ENCODE measurements around the gene EXTL2.
A peak's percentile ranks its signal among the peaks of the same experiment; 100 is the strongest.

- TF ChIP-seq CTCF (IDR thresholded peaks at IDR 0.05) = peak; percentile 76
- no peak for TF ChIP-seq ZFX (IDR thresholded peaks at IDR 0.05; ENCODE audit: borderline replicate concordance)
Measured at GRCh38 chr1:100921110-100921706, 26.6 kb upstream of the EXTL2 start.

Measured in 22Rv1 (cell line).